Measurements from ENCODE around the gene ZNF41. TPM values are rescaled to one million over a fixed set of nuclear protein-coding genes. Genes with fewer than 3 reads are reported as not detected.

ZNF41 gene
- polyA plus RNA-seq, 3 donors = 1.8 to 4.3 (median 3.1) TPM

- Mint-ChIP-seq H3K9me3 (peaks cover 0 to 9% (median 3%) of the 10 kb centered on the region in 7 donors), H3K27me3 (ENCODE audit: low read depth in 3 of 3) (peaks cover 0 to 5% (median 2%) of the 10 kb centered on the region in 3 donors), H3K27ac (no peak overlapping the region), H3K4me1 (peaks cover 30% of the 10 kb centered on the region), H3K4me3 (no peak overlapping the region), H3K36me3 (no peaks in the 10 kb centered on the region)
- no peaks in the 10 kb centered on the region for H3K36me3 ChIP-seq (replicated peaks in 1 of 2; ENCODE audit: control insufficient read depth in 1 of 2, insufficient read depth in 2 of 2, low read length in 2 of 2)
- H3K9ac ChIP-seq (ENCODE audit: insufficient read depth, low read length, poor library complexity, severe bottlenecking) = no peak overlapping the region
- intact Hi-C loops (cut with micrococcal nuclease) = no loop called here
- H3K27ac ChIP-seq (ENCODE audit: low read depth in 1 of 2, low read length in 2 of 2) = no peak overlapping the region
- H3K27me3 ChIP-seq (ENCODE audit: control insufficient read depth in 2 of 2, insufficient read depth in 2 of 2, low read length in 2 of 2) = no peaks in the 10 kb centered on the region
- no peaks in the 10 kb centered on the region for H4K20me1 ChIP-seq (ENCODE audit: insufficient read depth, low read length)
- H3K4me1 ChIP-seq (ENCODE audit: control insufficient read depth in 1 of 2, insufficient read depth in 2 of 2, low read length in 2 of 2) = peaks cover 13 to 44% of the 10 kb centered on the region in 2 donors
- no peaks in the 10 kb centered on the region for H3K9me3 ChIP-seq (replicated peaks in 1 of 2; ENCODE audit: control insufficient read depth in 1 of 2, insufficient read depth in 1 of 2, low read length in 2 of 2)
- no peak overlapping the region for H3K4me2 ChIP-seq (replicated peaks; ENCODE audit: extremely low read depth, low read length, poor library complexity, severe bottlenecking)
- no peak overlapping the region for H2AFZ ChIP-seq (ENCODE audit: insufficient read depth, low read depth, low read length, poor library complexity, severe bottlenecking)
- H3K4me3 ChIP-seq (replicated peaks in 1 of 3; ENCODE audit: low read depth in 2 of 3, low read length in 3 of 3) = no peak overlapping the region
- H3K79me2 ChIP-seq (ENCODE audit: insufficient read depth, low read length) = no peaks in the 10 kb centered on the region
- TF ChIP-seq CTCF (IDR thresholded peaks at IDR 0.05) = no peak
- 96% methylated on average over 4 of the region's 5 CpGs for WGBS (ENCODE audit: insufficient coverage)
- DNase-seq = no peak
These were observed 20.1 kb upstream of the ZNF41 start for GRCh38 chrX:47503151-47503550.

GRCh38 chrX:47502316-47503125 is 19.5 kb upstream of the ZNF41 start:
- no peak for TF ChIP-seq CTCF (IDR thresholded peaks at IDR 0.05)
- H3K27ac ChIP-seq (ENCODE audit: low read depth in 1 of 2, low read length in 2 of 2) = no peak overlapping the region
- H3K79me2 ChIP-seq (ENCODE audit: insufficient read depth, low read length) = no peaks in the 10 kb centered on the region
- H2AFZ ChIP-seq (ENCODE audit: insufficient read depth, low read depth, low read length, poor library complexity, severe bottlenecking) = no peak overlapping the region
- H3K27me3 Mint-ChIP-seq (ENCODE audit: low read depth in 3 of 3) = peaks cover 0 to 4% (median 2%) of the 10 kb centered on the region in 3 donors
- WGBS (ENCODE audit: insufficient coverage) = no CpG with 5 or more reads among the region's 7 CpGs
- DNase-seq = no peak
- no peaks in the 10 kb centered on the region for H3K36me3 ChIP-seq (replicated peaks in 1 of 2; ENCODE audit: control insufficient read depth in 1 of 2, insufficient read depth in 2 of 2, low read length in 2 of 2)
- no peaks in the 10 kb centered on the region for H4K20me1 ChIP-seq (ENCODE audit: insufficient read depth, low read length)
- peaks cover 0 to 8% (median 3%) of the 10 kb centered on the region in 7 donors for H3K9me3 Mint-ChIP-seq
- H3K9me3 ChIP-seq (replicated peaks in 1 of 2; ENCODE audit: control insufficient read depth in 1 of 2, insufficient read depth in 1 of 2, low read length in 2 of 2) = no peaks in the 10 kb centered on the region
- H3K9ac ChIP-seq (ENCODE audit: insufficient read depth, low read length, poor library complexity, severe bottlenecking) = no peak overlapping the region
- H3K4me3 Mint-ChIP-seq = no peak overlapping the region
- no peak overlapping the region for H3K4me2 ChIP-seq (replicated peaks; ENCODE audit: extremely low read depth, low read length, poor library complexity, severe bottlenecking)
- H3K36me3 Mint-ChIP-seq = no peaks in the 10 kb centered on the region
- intact Hi-C loops (cut with micrococcal nuclease) = no loop called here
- no peak overlapping the region for H3K4me3 ChIP-seq (replicated peaks in 1 of 3; ENCODE audit: low read depth in 2 of 3, low read length in 3 of 3)
- H3K27ac Mint-ChIP-seq = no peak overlapping the region
- no peaks in the 10 kb centered on the region for H3K27me3 ChIP-seq (ENCODE audit: control insufficient read depth in 2 of 2, insufficient read depth in 2 of 2, low read length in 2 of 2)
- peaks cover 12 to 44% of the 10 kb centered on the region in 2 donors for H3K4me1 ChIP-seq (ENCODE audit: control insufficient read depth in 1 of 2, insufficient read depth in 2 of 2, low read length in 2 of 2)
- peaks cover 33% of the 10 kb centered on the region for H3K4me1 Mint-ChIP-seq

Measured in CD14-positive monocyte (primary cell).